Stimulated activated CD8-positive, alpha-beta memory T cell treated with anti-CD3 and anti-CD28 coated beads, Interleukin-12 subunit alpha, Interleukin-12 subunit beta, amount 100 ng/mL, for 24 hours (primary cell): ENCODE results near the gene ETFA.

Source experiments
- DNase-seq: peaks from one replicate; pipeline ENCODE4 v3.0.0-alpha.2; 2020; ENCODE audit errors: extremely low read depth

Gene ETFA

GRCh38 chr15:76217882-76218217 lies 93.4 kb downstream of the ETFA start:
- no peak for DNase-seq

- DNase-seq, result no peak
Measured at GRCh38 chr15:76217029-76217881, 94.0 kb downstream of the ETFA start.

GRCh38 chr15:76215634-76216033 lies 95.6 kb downstream of the ETFA start:
- no peak for DNase-seq

- DNase-seq, result no peak
Measured at GRCh38 chr15:76209942-76210341, 101.3 kb downstream of the ETFA start.

- no peak for DNase-seq
Measured at GRCh38 chr15:76209523-76209922, 101.7 kb downstream of the ETFA start.

- no peak for DNase-seq
Measured at GRCh38 chr15:76208786-76209424, 102.4 kb downstream of the ETFA start.

- no peak for DNase-seq
Measured at GRCh38 chr15:76208084-76208785, 103.0 kb downstream of the ETFA start.

- DNase-seq, result no peak
Measured at GRCh38 chr15:76206325-76206976, 104.8 kb downstream of the ETFA start.

- DNase-seq, result no peak
Measured at GRCh38 chr15:76204916-76205460, 106.3 kb downstream of the ETFA start.

GRCh38 chr15:76204109-76204845 lies 107.0 kb downstream of the ETFA start:
- DNase-seq, result no peak

- no peak for DNase-seq
Measured at GRCh38 chr15:76203346-76204108, 107.7 kb downstream of the ETFA start.

- DNase-seq, result no peak
Measured at GRCh38 chr15:76201536-76202255, 109.6 kb downstream of the ETFA start.

- no peak for DNase-seq
Measured at GRCh38 chr15:76200641-76201105, 110.6 kb downstream of the ETFA start.

- no peak for DNase-seq
Measured at GRCh38 chr15:76200083-76200465, 111.2 kb downstream of the ETFA start.

- no peak for DNase-seq
Measured at GRCh38 chr15:76199106-76200082, 111.9 kb downstream of the ETFA start.

GRCh38 chr15:76198456-76199105 lies 112.7 kb downstream of the ETFA start:
- DNase-seq, result no peak

GRCh38 chr15:76197703-76198455 lies 113.4 kb downstream of the ETFA start:
- DNase-seq, result no peak
